Erythroblast (primary cell): ENCODE data around the gene TNFRSF19.

Experiments
- GATA1 ChIP-seq: IDR thresholded peaks from 2 replicates; pipeline ENCODE4 v1.6.1; 2011; ENCODE audit warnings: low read depth, mild to moderate bottlenecking, control low read depth, low read length, moderate library complexity
- POLR2A ChIP-seq: IDR thresholded peaks from 2 replicates; pipeline ENCODE4 v1.6.1; 2011; ENCODE audit warnings: mild to moderate bottlenecking, low read length

DNA sequence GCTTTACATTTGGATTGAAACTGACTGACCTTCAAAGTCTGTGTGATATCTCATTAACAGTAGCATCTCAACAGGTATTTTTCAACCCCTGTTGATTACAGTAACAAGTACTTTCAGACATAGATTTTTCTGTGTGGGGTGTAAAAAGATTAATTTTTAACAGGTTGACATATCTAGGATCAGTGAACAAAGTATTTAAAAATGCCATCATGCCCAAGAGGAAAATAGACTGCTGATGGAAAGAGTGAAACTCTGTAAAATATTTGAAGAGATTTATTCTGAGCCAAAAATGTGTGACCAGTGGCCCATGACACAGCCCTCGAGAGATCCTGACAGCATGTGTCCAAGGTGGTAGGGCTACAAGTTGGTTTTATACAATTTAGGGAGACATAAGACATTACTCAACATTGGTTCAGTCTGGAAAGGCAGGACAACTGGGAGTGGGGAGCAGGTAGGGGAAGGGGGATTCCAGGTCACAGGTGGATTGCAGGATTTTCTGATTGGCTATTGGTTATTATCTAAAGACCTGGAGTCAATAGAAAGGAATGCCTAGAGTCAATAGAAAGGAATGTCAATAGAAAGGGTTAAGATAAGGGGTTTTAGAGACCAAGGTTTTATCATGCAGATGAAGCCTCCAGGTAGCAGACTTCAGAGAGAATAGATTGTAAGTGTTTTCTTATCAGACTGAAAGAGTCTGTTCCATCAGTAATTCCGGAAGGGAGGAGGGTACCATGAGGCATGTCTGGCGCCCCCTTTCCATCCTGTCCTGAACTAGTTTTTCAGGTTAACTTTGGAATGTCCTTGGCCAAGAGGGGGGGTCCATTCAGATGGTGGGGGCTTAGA, 29.1 kb downstream of the TNFRSF19 start:
- TF ChIP-seq POLR2A: no peak
- no peak for TF ChIP-seq GATA1
